Erythroblast (primary cell): ENCODE results near the gene DYNLT1.
"Not testable (repeated sequence)": the region's sequence is repeated elsewhere in the genome, so short reads cannot be mapped to it uniquely, and the experiment has no call there.

Experiments
- GATA1 ChIP-seq: IDR thresholded peaks from 2 replicates; pipeline ENCODE4 v1.6.1; 2011; ENCODE audit warnings: low read depth, mild to moderate bottlenecking, control low read depth, low read length, moderate library complexity
- POLR2A ChIP-seq: IDR thresholded peaks from 2 replicates; pipeline ENCODE4 v1.6.1; 2011; ENCODE audit warnings: mild to moderate bottlenecking, low read length

GRCh38 chr6:158656986-158657385 is 12.4 kb upstream of the DYNLT1 start:
- TF ChIP-seq POLR2A, GATA1: not testable (repeated sequence)
